ENCODE results near the gene REC8. TPM values are rescaled to one million over a fixed set of nuclear protein-coding genes. Genes with fewer than 3 reads are reported as not detected.
A peak's percentile ranks its signal among the peaks of the same experiment; 100 is the strongest.

REC8 gene
- total RNA-seq, 1 experiment from 2014 or later, result 7.6 TPM

- no peaks in the 10 kb centered on the region for H3K9me3 ChIP-seq (ENCODE audit: control insufficient read depth in 1 of 2, insufficient read depth in 1 of 2, low read depth in 1 of 2, low read length in 2 of 2)
- TF ChIP-seq FOSL1 (IDR thresholded peaks at IDR 0.05; ENCODE audit: low read depth) (no peak), ZFX (IDR thresholded peaks at IDR 0.05) (no peak), ZNF274 (IDR thresholded peaks at IDR 0.05; ENCODE audit: low read depth, low read length) (no peak), RAD21 (IDR thresholded peaks at IDR 0.05; ENCODE audit: low read depth) (no peak), SIN3A (IDR thresholded peaks at IDR 0.05; ENCODE audit: low read depth) (no peak)
- H3K4me2 ChIP-seq (ENCODE audit: low read length), result peak overlapping the region; percentile 91; the same call in 1 of the 2 replicates
- no TSS peak for BruUV-seq (replicated peaks)
- peaks cover 40% of the 10 kb centered on the region for H3K79me2 ChIP-seq (ENCODE audit: insufficient read depth, low read length)
- peaks cover 33 to 39% of the 10 kb centered on the region in 2 experiments; a peak in 3 of 4 replicates for H3K36me3 ChIP-seq (ENCODE audit: control insufficient read depth in 1 of 2, insufficient read depth in 2 of 2, low read length in 2 of 2)
- no peaks in the 10 kb centered on the region for H3K27me3 ChIP-seq (ENCODE audit: insufficient read depth, low read length)
- H3K4me3 ChIP-seq (replicated peaks in 1 of 2; ENCODE audit: low read depth in 1 of 2, low read length in 2 of 2), result peak overlapping the region; percentile 89 to 94
- no peak overlapping the region for H2AFZ ChIP-seq (ENCODE audit: low read depth, low read length, poor library complexity, severe bottlenecking)
- intact Hi-C loops (cut with micrococcal nuclease), result no loop called here
- H3K4me1 ChIP-seq (ENCODE audit: control insufficient read depth in 1 of 2, insufficient read depth in 2 of 2, low read length in 2 of 2), result peaks cover 16 to 17% of the 10 kb centered on the region in 2 experiments
- no peak for ATAC-seq
- RAD21 ChIA-PET (ENCODE audit: low non-redundant PET in 1 of 2, low total read pairs in 2 of 2, uncharacterized antibody in 2 of 2, unreplicated experiment in 2 of 2), result no interaction called here
- no peak for DNase-seq (ENCODE audit: low read depth, low spot score)
- POLR2A ChIA-PET, result no interaction called here
- no peak overlapping the region; the same call in 1 of the 2 replicates for H3K27ac ChIP-seq (ENCODE audit: low read depth, low read length)
- no peaks in the 10 kb centered on the region for H4K20me1 ChIP-seq (ENCODE audit: insufficient read depth)
- CTCF ChIA-PET, result no interaction called here
- H3K9ac ChIP-seq (ENCODE audit: low read length), result no peak overlapping the region
- no peaks in the 10 kb centered on the region for H3K9me2 ChIP-seq (ENCODE audit: insufficient read depth)
These were observed 15.1 kb downstream of the REC8 start for GRCh38 chr14:24186831-24187538.

- Histone ChIP-seq H3K9me2 (ENCODE audit: insufficient read depth) (no peaks in the 10 kb centered on the region), H3K4me1 (ENCODE audit: control insufficient read depth in 1 of 2, insufficient read depth in 2 of 2, low read length in 2 of 2) (peaks cover 16 to 17% of the 10 kb centered on the region in 2 experiments), H2AFZ (ENCODE audit: low read depth, low read length, poor library complexity, severe bottlenecking) (no peak overlapping the region), H3K9ac (ENCODE audit: low read length) (peak overlapping the region; percentile 77), H3K36me3 (ENCODE audit: control insufficient read depth in 1 of 2, insufficient read depth in 2 of 2, low read length in 2 of 2) (peaks cover 36 to 39% of the 10 kb centered on the region in 2 experiments; a peak in 3 of 4 replicates), H4K20me1 (ENCODE audit: insufficient read depth) (no peaks in the 10 kb centered on the region), H3K79me2 (ENCODE audit: insufficient read depth, low read length) (peaks cover 44% of the 10 kb centered on the region), H3K27me3 (ENCODE audit: insufficient read depth, low read length) (no peaks in the 10 kb centered on the region), H3K4me2 (ENCODE audit: low read length) (peak overlapping the region; percentile 91), H3K27ac (ENCODE audit: low read depth, low read length) (peak overlapping the region; percentile 98), H3K9me3 (ENCODE audit: control insufficient read depth in 1 of 2, insufficient read depth in 1 of 2, low read depth in 1 of 2, low read length in 2 of 2) (no peaks in the 10 kb centered on the region), H3K4me3 (replicated peaks in 1 of 2; ENCODE audit: low read depth in 1 of 2, low read length in 2 of 2) (peak overlapping the region; percentile 89 to 94)
- no peak for TF ChIP-seq EZH2phosphoT487 (IDR thresholded peaks at IDR 0.05; ENCODE audit: borderline replicate concordance)
- ChIA-PET CTCF (interaction anchor here (1.5 kb wide), 1 partner anchor 244 kb away, joined by 3 read pairs; no protein-coding TSS in a partner anchor), RAD21 (ENCODE audit: low non-redundant PET in 1 of 2, low total read pairs in 2 of 2, uncharacterized antibody in 2 of 2, unreplicated experiment in 2 of 2) (no interaction called here), POLR2A (interaction anchor here (1.4 kb wide), 1 partner anchor 41 kb away, joined by 3 read pairs; the partner anchor contains the start of genes PSME2 and RNF31)
- no TSS peak for BruUV-seq (replicated peaks)
- intact Hi-C loops (cut with micrococcal nuclease), result no loop called here
- ATAC-seq, result no peak
- DNase-seq (ENCODE audit: low read depth, low spot score), result no peak
These were observed 15.6 kb downstream of the REC8 start for GRCh38 chr14:24187539-24187915.

Data from HCT116 (cell line).